GM21786 (cell line): ENCODE results near the gene OLA1.
A peak's percentile ranks its signal among the peaks of the same experiment; 100 is the strongest.
"Not testable (repeated sequence)": the region's sequence is repeated elsewhere in the genome, so short reads cannot be mapped to it uniquely, and the experiment has no call there.

ENCODE experiments used
- ATAC-seq: cut with Tn5 transposase; IDR thresholded peaks from one replicate; pipeline ENCODE4 v1.9.1; 2021; ENCODE audit not compliant: unreplicated experiment

The OLA1 gene

GRCh38 chr2:174248187-174248997, at the start of gene OLA1:
Gene OLA1, minus strand, starts transcription at chr2:174248532. Its CDS starts 1,717 bp downstream, at chr2:174246815.
- peak; percentile 94 for ATAC-seq

- ATAC-seq: no peak
Measured at GRCh38 chr2:174292908-174293307, 44.6 kb upstream of the OLA1 start.

GRCh38 chr2:174286172-174286571, 37.8 kb upstream of the OLA1 start:
- no peak for ATAC-seq

- ATAC-seq: no peak
Measured at GRCh38 chr2:174282441-174282840, 34.1 kb upstream of the OLA1 start.

- ATAC-seq: no peak
Measured at GRCh38 chr2:174281736-174282135, 33.4 kb upstream of the OLA1 start.

GRCh38 chr2:174280596-174280995, 32.3 kb upstream of the OLA1 start:
- ATAC-seq: no peak

- ATAC-seq: not testable (repeated sequence)
Measured at GRCh38 chr2:174270263-174270662, 21.9 kb upstream of the OLA1 start.

- ATAC-seq: no peak
Measured at GRCh38 chr2:174266288-174266687, 18.0 kb upstream of the OLA1 start.

- no peak for ATAC-seq
Measured at GRCh38 chr2:174263997-174264396, 15.7 kb upstream of the OLA1 start.

GRCh38 chr2:174259981-174260380, 11.6 kb upstream of the OLA1 start:
- ATAC-seq: no peak

- ATAC-seq: no peak
Measured at GRCh38 chr2:174254267-174254666, 5.9 kb upstream of the OLA1 start.

- ATAC-seq: no peak
Measured at GRCh38 chr2:174248998-174249592, 763 bp upstream of the OLA1 start.

GRCh38 chr2:174247474-174248186, 702 bp downstream of the OLA1 start:
- no peak for ATAC-seq

GRCh38 chr2:174246944-174247381, 1.4 kb downstream of the OLA1 start:
- no peak for ATAC-seq

GRCh38 chr2:174245628-174246027, 2.7 kb downstream of the OLA1 start:
- ATAC-seq: not testable (repeated sequence)

GRCh38 chr2:174245065-174245464, 3.3 kb downstream of the OLA1 start:
- ATAC-seq: no peak

- no peak for ATAC-seq
Measured at GRCh38 chr2:174243812-174244211, 4.5 kb downstream of the OLA1 start.

- ATAC-seq: no peak
Measured at GRCh38 chr2:174240097-174240496, 8.2 kb downstream of the OLA1 start.

- no peak for ATAC-seq
Measured at GRCh38 chr2:174236429-174236828, 11.9 kb downstream of the OLA1 start.

GRCh38 chr2:174235680-174236079, 12.7 kb downstream of the OLA1 start:
- no peak for ATAC-seq

GRCh38 chr2:174233771-174234275, 14.5 kb downstream of the OLA1 start:
- no peak for ATAC-seq

- no peak for ATAC-seq
Measured at GRCh38 chr2:174227748-174228147, 20.6 kb downstream of the OLA1 start.
